A549 (cell line): ENCODE results near the gene FBF1.

Experiments used
- EP300 ChIP-seq, 2 experiments: fragments of >200 bp; sonication (Bioruptor Twin); formaldehyde crosslinking; IDR thresholded peaks; 2 replicates in 1 of 2; 3 replicates in 1 of 2; pipeline ENCODE4 v1.6.1; 2016 to 2017
- NR3C1 ChIP-seq: fragments of >200 bp; sonication (Bioruptor Twin); formaldehyde crosslinking; IDR thresholded peaks from 3 replicates; pipeline ENCODE4 v1.6.1; 2017
- POLR2A ChIP-seq: IDR thresholded peaks from 2 replicates; pipeline ENCODE4 v1.6.1; 2012; ENCODE audit warnings: mild to moderate bottlenecking, low read length
- POLR2AphosphoS2 ChIP-seq: conservative IDR thresholded peaks from 2 replicates; pipeline ENCODE4 v1.6.1; 2012; ENCODE audit warnings: low read length, improper control_type of control experiment, inconsistent platforms
- ZC3H11A ChIP-seq: fragments of 450-650 bp; IDR thresholded peaks from 2 replicates; pipeline ENCODE4 v1.6.1; 2014; ENCODE audit warnings: antibody characterized with exemption, mild to moderate bottlenecking
- TF ChIP-seq, protein P1 (sequence below): fragments of >200 bp; sonication (Bioruptor Twin); formaldehyde crosslinking; IDR thresholded peaks from 3 replicates; pipeline ENCODE4 v1.5.1; 2016
- TF ChIP-seq, protein P2 (sequence below): fragments of 150-350 bp; IDR thresholded peaks from 2 replicates; pipeline ENCODE4 v1.6.1; 2014; ENCODE audit warnings: low read depth, mild to moderate bottlenecking, low read length

DNA sequence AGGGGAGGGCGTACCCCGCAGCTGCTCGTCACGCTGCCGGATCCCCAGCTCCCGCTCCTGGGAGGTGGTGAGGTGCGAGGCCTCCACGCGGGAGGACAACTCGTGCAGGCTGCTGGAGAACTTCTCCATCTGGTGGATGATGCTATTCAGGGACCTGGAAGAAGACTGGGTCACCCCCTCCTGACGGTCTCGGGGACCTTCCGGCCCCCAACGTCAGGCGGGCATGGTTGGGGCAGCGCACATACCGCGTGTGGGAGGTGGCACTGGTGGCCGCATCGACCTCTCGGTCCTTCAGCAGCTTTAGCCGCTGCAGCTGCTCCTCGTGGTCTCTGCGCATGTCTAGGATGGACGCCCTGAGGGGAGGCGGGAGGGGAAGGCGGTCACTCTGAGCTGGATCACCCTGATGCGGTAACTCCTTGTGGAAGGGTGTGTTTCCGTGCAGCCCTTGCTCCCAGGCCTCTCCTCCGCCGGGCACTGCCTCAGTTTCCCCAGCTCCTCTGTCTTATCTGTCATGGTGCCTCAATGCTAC, 22.9 kb downstream of the FBF1 start:
- TF ChIP-seq, protein P1, sequence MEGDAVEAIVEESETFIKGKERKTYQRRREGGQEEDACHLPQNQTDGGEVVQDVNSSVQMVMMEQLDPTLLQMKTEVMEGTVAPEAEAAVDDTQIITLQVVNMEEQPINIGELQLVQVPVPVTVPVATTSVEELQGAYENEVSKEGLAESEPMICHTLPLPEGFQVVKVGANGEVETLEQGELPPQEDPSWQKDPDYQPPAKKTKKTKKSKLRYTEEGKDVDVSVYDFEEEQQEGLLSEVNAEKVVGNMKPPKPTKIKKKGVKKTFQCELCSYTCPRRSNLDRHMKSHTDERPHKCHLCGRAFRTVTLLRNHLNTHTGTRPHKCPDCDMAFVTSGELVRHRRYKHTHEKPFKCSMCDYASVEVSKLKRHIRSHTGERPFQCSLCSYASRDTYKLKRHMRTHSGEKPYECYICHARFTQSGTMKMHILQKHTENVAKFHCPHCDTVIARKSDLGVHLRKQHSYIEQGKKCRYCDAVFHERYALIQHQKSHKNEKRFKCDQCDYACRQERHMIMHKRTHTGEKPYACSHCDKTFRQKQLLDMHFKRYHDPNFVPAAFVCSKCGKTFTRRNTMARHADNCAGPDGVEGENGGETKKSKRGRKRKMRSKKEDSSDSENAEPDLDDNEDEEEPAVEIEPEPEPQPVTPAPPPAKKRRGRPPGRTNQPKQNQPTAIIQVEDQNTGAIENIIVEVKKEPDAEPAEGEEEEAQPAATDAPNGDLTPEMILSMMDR = no peak
- TF ChIP-seq POLR2A (no peak), EP300 (IDR thresholded peaks at IDR 0.05) (no peak), ZC3H11A (no peak), NR3C1 (no peak), POLR2AphosphoS2 (no peak)
- TF ChIP-seq, protein P2, sequence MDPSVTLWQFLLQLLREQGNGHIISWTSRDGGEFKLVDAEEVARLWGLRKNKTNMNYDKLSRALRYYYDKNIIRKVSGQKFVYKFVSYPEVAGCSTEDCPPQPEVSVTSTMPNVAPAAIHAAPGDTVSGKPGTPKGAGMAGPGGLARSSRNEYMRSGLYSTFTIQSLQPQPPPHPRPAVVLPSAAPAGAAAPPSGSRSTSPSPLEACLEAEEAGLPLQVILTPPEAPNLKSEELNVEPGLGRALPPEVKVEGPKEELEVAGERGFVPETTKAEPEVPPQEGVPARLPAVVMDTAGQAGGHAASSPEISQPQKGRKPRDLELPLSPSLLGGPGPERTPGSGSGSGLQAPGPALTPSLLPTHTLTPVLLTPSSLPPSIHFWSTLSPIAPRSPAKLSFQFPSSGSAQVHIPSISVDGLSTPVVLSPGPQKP = no peak
